Sigmoid colon (tissue), 7 donors: ENCODE results near the gene BRINP1. TPM values are rescaled to one million over a fixed set of nuclear protein-coding genes. Genes with fewer than 3 reads are reported as not detected.

ENCODE experiments used
- DNase-seq: peaks from one replicate; pipeline ENCODE4 v3.0.0-alpha.2; 2019
- H3K27ac ChIP-seq, 4 donors: fragments of 200-600 bp; sonication (generic); one replicate each; pipeline ENCODE4 v1.5.1; 2016 to 2019; ENCODE audit warnings: mild to moderate bottlenecking in 1 of 4
- H3K27me3 ChIP-seq, 3 donors: fragments of 200-600 bp; sonication (generic); one replicate each; pipeline ENCODE4 v1.5.1; 2019; ENCODE audit warnings: mild to moderate bottlenecking in 1 of 3
- H3K36me3 ChIP-seq, 4 donors: fragments of 200-600 bp; sonication (generic); one replicate each; pipeline ENCODE4 v1.5.1; 2016 to 2019
- H3K4me1 ChIP-seq, 4 donors: fragments of 200-600 bp; sonication (generic); one replicate each; pipeline ENCODE4 v1.5.1; 2017 to 2019
- H3K4me3 ChIP-seq, 4 donors: fragments of 200-600 bp; sonication (generic); one replicate each; pipeline ENCODE4 v1.5.1; 2017 to 2019; ENCODE audit warnings: mild to moderate bottlenecking in 2 of 4, moderate library complexity in 1 of 4
- H3K9me3 ChIP-seq, 4 donors: fragments of 200-600 bp in 3 of 4; sonication (generic) in 3 of 4; one replicate each; pipeline versions ENCODE4 v1.5.1 to v1.6.1; 2013 to 2019
- CTCF ChIP-seq, 4 experiments: fragments of 450-650 bp in 3 of 4; fragments of 200-600 bp in 1 of 4; IDR thresholded peaks; one replicate each; pipeline ENCODE4 v1.5.1; 2016 to 2019; ENCODE audit warnings: antibody characterized with exemption in 4 of 4, mild to moderate bottlenecking in 3 of 4, moderate library complexity in 2 of 4
- EP300 ChIP-seq, 4 donors: sonication (generic); formaldehyde crosslinking; IDR thresholded peaks; one replicate each; pipeline ENCODE4 v1.6.1; 2017; ENCODE audit warnings: antibody characterized with exemption in 4 of 4
- POLR2A ChIP-seq, 2 donors: fragments of 450-650 bp; IDR thresholded peaks; one replicate each; pipeline ENCODE4 v1.6.1; 2016; ENCODE audit warnings: antibody characterized with exemption in 2 of 2, mild to moderate bottlenecking in 2 of 2, moderate library complexity in 2 of 2
- POLR2AphosphoS5 ChIP-seq, 4 donors: sonication (generic); formaldehyde crosslinking; IDR thresholded peaks; one replicate each; pipeline ENCODE4 v1.6.1; 2017; ENCODE audit warnings: antibody characterized with exemption in 4 of 4
- WGBS, 2 donors: extraction: QIAGEN DNeasy Blood & Tissue Kit; methylation state at CpG; one replicate each; pipeline ENCODE4 v1.1.7; 2013; 5-methylcytosine and 5-hydroxymethylcytosine counted together
- intact Hi-C: fragments of 100-400 bp; cut with DNase I; formaldehyde crosslinking; loops from one replicate; pipeline ENCODE4 v1.15.1; 2023
- polyA plus RNA-seq, 3 donors: library from polyadenylated mRNA; stranded (reverse); fragments of 200-250 nt; gene quantifications; one replicate each; pipeline ENCODE4 v1.2.3, GENCODE V29; 2013
- total RNA-seq, 4 donors: library from RNA; depleted of rRNA; stranded (reverse); fragments of >200 nt; gene quantifications; one replicate each; pipeline ENCODE4 v1.1.0, GENCODE V29; 2016
- donor health status: healthy with polysubstance abuse.
- donor health status: Bipolar disorder and iron deficiency.
- donor health status: healthy.

Gene BRINP1
- total and polyA plus RNA-seq, 7 donors = 0.19 to 0.71 (median 0.27) TPM; not detected in 3

- DNase-seq = no peak
- H3K36me3 ChIP-seq = no peaks in the 10 kb centered on the region
- no peaks in the 10 kb centered on the region for H3K27me3 ChIP-seq
- WGBS, 2 donors = 48 to 51% methylated on average over 4 of the region's 4 CpGs
- no peak overlapping the region for H3K27ac ChIP-seq
- intact Hi-C loops = no loop called here
- no peaks in the 10 kb centered on the region for H3K4me1 ChIP-seq
- H3K9me3 ChIP-seq = no peaks in the 10 kb centered on the region
- TF ChIP-seq EP300 (IDR thresholded peaks at IDR 0.05) (no peak), POLR2AphosphoS5 (IDR thresholded peaks at IDR 0.05) (no peak), POLR2A (IDR thresholded peaks at IDR 0.05) (no peak), CTCF (IDR thresholded peaks at IDR 0.05) (no peak)
- H3K4me3 ChIP-seq = no peak overlapping the region
Observed at GRCh38 chr9:119318371-119318770, 50.9 kb downstream of the BRINP1 start.

- no peaks in the 10 kb centered on the region for H3K9me3 ChIP-seq
- intact Hi-C loops = no loop called here
- H3K4me1 ChIP-seq = no peaks in the 10 kb centered on the region
- H3K27me3 ChIP-seq = peaks cover 0 to 3% (median 0%) of the 10 kb centered on the region in 3 donors
- no peak overlapping the region for H3K27ac ChIP-seq
- no peaks in the 10 kb centered on the region for H3K36me3 ChIP-seq
- DNase-seq = no peak
- no peak overlapping the region for H3K4me3 ChIP-seq
- WGBS, 2 donors = 87 to 91% methylated on average over 4 of the region's 4 CpGs
- no peak for TF ChIP-seq POLR2A (IDR thresholded peaks at IDR 0.05)
- no peak for TF ChIP-seq EP300 (IDR thresholded peaks at IDR 0.05)
Observed at GRCh38 chr9:119313846-119314245, 55.4 kb downstream of the BRINP1 start.

GRCh38 chr9:119310741-119311140 lies 58.5 kb downstream of the BRINP1 start:
- H3K27ac ChIP-seq = no peak overlapping the region
- peaks cover 0 to 3% (median 0%) of the 10 kb centered on the region in 3 donors for H3K27me3 ChIP-seq
- TF ChIP-seq POLR2A (IDR thresholded peaks at IDR 0.05) = no peak
- TF ChIP-seq EP300 (IDR thresholded peaks at IDR 0.05) = no peak
- no peak for TF ChIP-seq POLR2AphosphoS5 (IDR thresholded peaks at IDR 0.05)
- no peak for TF ChIP-seq CTCF (IDR thresholded peaks at IDR 0.05)
- no peak for DNase-seq
- WGBS, 2 donors = 62 to 64% methylated on average over 5 of the region's 5 CpGs
- no peaks in the 10 kb centered on the region for H3K9me3 ChIP-seq
- intact Hi-C loops = no loop called here
- no peak overlapping the region for H3K4me3 ChIP-seq
- H3K36me3 ChIP-seq = no peaks in the 10 kb centered on the region
- H3K4me1 ChIP-seq = no peaks in the 10 kb centered on the region

- intact Hi-C loops = no loop called here
- no peak overlapping the region for H3K27ac ChIP-seq
- peaks cover 0 to 3% (median 0%) of the 10 kb centered on the region in 3 donors for H3K27me3 ChIP-seq
- no peaks in the 10 kb centered on the region for H3K36me3 ChIP-seq
- no peak overlapping the region for H3K4me3 ChIP-seq
- DNase-seq = no peak
- no peak for TF ChIP-seq CTCF (IDR thresholded peaks at IDR 0.05)
- TF ChIP-seq POLR2AphosphoS5 (IDR thresholded peaks at IDR 0.05) = no peak
- TF ChIP-seq EP300 (IDR thresholded peaks at IDR 0.05) = no peak
- TF ChIP-seq POLR2A (IDR thresholded peaks at IDR 0.05) = no peak
- no peaks in the 10 kb centered on the region for H3K4me1 ChIP-seq
- no peaks in the 10 kb centered on the region for H3K9me3 ChIP-seq
- 79 to 82% methylated on average over 5 of the region's 5 CpGs for WGBS, 2 donors
Observed at GRCh38 chr9:119307471-119307870, 61.8 kb downstream of the BRINP1 start.

- no peak for TF ChIP-seq POLR2A (IDR thresholded peaks at IDR 0.05)
- TF ChIP-seq EP300 (IDR thresholded peaks at IDR 0.05) = no peak
- TF ChIP-seq CTCF (IDR thresholded peaks at IDR 0.05) = no peak
- TF ChIP-seq POLR2AphosphoS5 (IDR thresholded peaks at IDR 0.05) = no peak
- Histone ChIP-seq H3K4me1 (no peaks in the 10 kb centered on the region), H3K9me3 (no peaks in the 10 kb centered on the region), H3K27me3 (no peaks in the 10 kb centered on the region), H3K27ac (no peak overlapping the region), H3K36me3 (no peaks in the 10 kb centered on the region), H3K4me3 (no peak overlapping the region)
- no peak for DNase-seq
- intact Hi-C loops = no loop called here
- 39 to 57% methylated on average over 3 of the region's 3 CpGs for WGBS, 2 donors
Observed at GRCh38 chr9:119304555-119304954, 64.7 kb downstream of the BRINP1 start.
